Glutamatergic neuron (in vitro differentiated cells): ENCODE measurements around the gene AGTRAP. TPM values are rescaled to one million over a fixed set of nuclear protein-coding genes. Genes with fewer than 3 reads are reported as not detected.

Experiments used
- DNase-seq: peaks from one replicate; pipeline ENCODE4 v3.0.0; 2022
- H3K27ac Mint-ChIP-seq: one replicate; pipeline ENCODE4 v1.8.0; 2020; ENCODE audit warnings: mild to moderate bottlenecking, mixed read lengths, inconsistent platforms; ENCODE audit not compliant: unreplicated experiment
- H3K27me3 Mint-ChIP-seq: one replicate; pipeline ENCODE4 v1.8.0; 2020; ENCODE audit warnings: mild to moderate bottlenecking, moderate library complexity, mixed read lengths, inconsistent platforms; ENCODE audit not compliant: unreplicated experiment
- H3K36me3 Mint-ChIP-seq: one replicate; pipeline ENCODE4 v1.8.0; 2020; ENCODE audit warnings: mild to moderate bottlenecking, mixed read lengths, inconsistent platforms; ENCODE audit not compliant: unreplicated experiment
- H3K4me1 Mint-ChIP-seq: one replicate; pipeline ENCODE4 v1.8.0; 2020; ENCODE audit warnings: mild to moderate bottlenecking, low read depth, mixed read lengths, inconsistent platforms; ENCODE audit not compliant: unreplicated experiment
- H3K4me3 Mint-ChIP-seq: one replicate; pipeline ENCODE4 v1.8.0; 2020; ENCODE audit warnings: mild to moderate bottlenecking, mixed read lengths, inconsistent platforms; ENCODE audit not compliant: unreplicated experiment
- H3K9me3 Mint-ChIP-seq: one replicate; pipeline ENCODE4 v1.8.0; 2020; ENCODE audit warnings: mild to moderate bottlenecking, moderate library complexity, mixed read lengths, inconsistent platforms; ENCODE audit not compliant: unreplicated experiment
- CTCF ChIP-seq: fragments of 200-600 bp; sonication (generic); IDR thresholded peaks from one replicate; pipeline ENCODE4 v1.5.0; 2021; ENCODE audit not compliant: partially characterized antibody, unreplicated experiment
- total RNA-seq: library from RNA; stranded (reverse); fragmentation: NEBNext Ultra II Directional; extraction: Animal tissue kit (Norgen Biotek cat#: 25700); gene quantifications from one replicate; pipeline ENCODE4 v1.2.1, GENCODE V29; 2021; ENCODE audit not compliant: unreplicated experiment

Gene AGTRAP
- total RNA-seq, 1 donor from 2014 or later = 6.1 TPM

- no peak for DNase-seq
- peaks cover 4% of the 10 kb centered on the region for H3K9me3 Mint-ChIP-seq
- no peak for TF ChIP-seq CTCF
- peaks cover 13% of the 10 kb centered on the region for H3K27me3 Mint-ChIP-seq
- no peak overlapping the region for H3K27ac Mint-ChIP-seq
- peak overlapping the region; percentile 30 for H3K4me3 Mint-ChIP-seq
- H3K36me3 Mint-ChIP-seq = no peaks in the 10 kb centered on the region
- H3K4me1 Mint-ChIP-seq = peaks cover 2% of the 10 kb centered on the region
Measured at GRCh38 chr1:11790880-11791715, 55.2 kb downstream of the AGTRAP start.

- Mint-ChIP-seq H3K27ac (no peak overlapping the region), H3K4me1 (peaks cover 2% of the 10 kb centered on the region), H3K27me3 (peaks cover 13% of the 10 kb centered on the region), H3K36me3 (no peaks in the 10 kb centered on the region), H3K9me3 (peaks cover 7% of the 10 kb centered on the region), H3K4me3 (peak overlapping the region; percentile 28)
- no peak for DNase-seq
- no peak for TF ChIP-seq CTCF
Measured at GRCh38 chr1:11792106-11792505, 56.2 kb downstream of the AGTRAP start.

- no peak for TF ChIP-seq CTCF
- H3K27ac Mint-ChIP-seq = no peak overlapping the region
- no peak for DNase-seq
- no peaks in the 10 kb centered on the region for H3K36me3 Mint-ChIP-seq
- peaks cover 5% of the 10 kb centered on the region for H3K9me3 Mint-ChIP-seq
- peaks cover 8% of the 10 kb centered on the region for H3K27me3 Mint-ChIP-seq
- H3K4me1 Mint-ChIP-seq = no peaks in the 10 kb centered on the region
- H3K4me3 Mint-ChIP-seq = no peak overlapping the region
Measured at GRCh38 chr1:11793819-11794218, 57.9 kb downstream of the AGTRAP start.

GRCh38 chr1:11794446-11795237 is 58.7 kb downstream of the AGTRAP start:
- TF ChIP-seq CTCF = no peak
- Mint-ChIP-seq H3K4me3 (no peak overlapping the region), H3K36me3 (no peaks in the 10 kb centered on the region), H3K4me1 (no peaks in the 10 kb centered on the region), H3K27ac (no peak overlapping the region), H3K9me3 (peaks cover 5% of the 10 kb centered on the region), H3K27me3 (peaks cover 10% of the 10 kb centered on the region)
- no peak for DNase-seq
